HEK293 (cell line): Measurements from ENCODE around the gene KLHL15.
A peak's percentile ranks its signal among the peaks of the same experiment; 100 is the strongest.

Experiments
- AEBP2 ChIP-seq: fragments of 450-650 bp; formaldehyde crosslinking; IDR thresholded peaks from 2 replicates; pipeline ENCODE4 v1.5.1; 2016; ENCODE audit warnings: missing biosample characterization, missing genetic modification characterization, borderline replicate concordance
- GFI1B ChIP-seq: fragments of 450-650 bp; formaldehyde crosslinking; IDR thresholded peaks from 2 replicates; pipeline ENCODE4 v1.5.1; 2016; ENCODE audit warnings: missing biosample characterization, missing genetic modification characterization
- IKZF3 ChIP-seq: fragments of 450-650 bp; IDR thresholded peaks from 2 replicates; pipeline ENCODE4 v1.5.0; 2018; ENCODE audit warnings: missing biosample characterization, mild to moderate bottlenecking, missing genetic modification characterization, moderate library complexity
- KLF9 ChIP-seq: fragments of 450-650 bp; formaldehyde crosslinking; IDR thresholded peaks from 2 replicates; pipeline ENCODE4 v1.5.1; 2016; ENCODE audit warnings: missing biosample characterization, missing genetic modification characterization, low read depth
- OSR2 ChIP-seq: fragments of 450-650 bp; formaldehyde crosslinking; IDR thresholded peaks from 2 replicates; pipeline ENCODE4 v1.5.1; 2016; ENCODE audit warnings: missing biosample characterization, missing genetic modification characterization
- SCRT2 ChIP-seq: fragments of 450-650 bp; formaldehyde crosslinking; IDR thresholded peaks from 2 replicates; pipeline ENCODE4 v1.5.1; 2016; ENCODE audit warnings: missing biosample characterization, missing genetic modification characterization
- SP2 ChIP-seq: fragments of 450-650 bp; formaldehyde crosslinking; IDR thresholded peaks from 2 replicates; pipeline ENCODE4 v1.5.1; 2016; ENCODE audit warnings: missing biosample characterization, missing genetic modification characterization
- YY1 ChIP-seq: fragments of 450-650 bp; formaldehyde crosslinking; IDR thresholded peaks from 2 replicates; pipeline ENCODE4 v1.5.1; 2018; ENCODE audit warnings: missing biosample characterization, missing genetic modification characterization
- ZNF132 ChIP-seq: fragments of 450-650 bp; formaldehyde crosslinking; IDR thresholded peaks from 2 replicates; pipeline ENCODE4 v1.5.1; 2017; ENCODE audit warnings: missing biosample characterization, missing genetic modification characterization, borderline replicate concordance
- ZNF133 ChIP-seq: fragments of 450-650 bp; formaldehyde crosslinking; IDR thresholded peaks from 2 replicates; pipeline ENCODE4 v1.5.1; 2016; ENCODE audit warnings: missing biosample characterization, missing genetic modification characterization
- ZNF155 ChIP-seq: fragments of 450-650 bp; formaldehyde crosslinking; IDR thresholded peaks from 2 replicates; pipeline ENCODE4 v1.5.1; 2016; ENCODE audit warnings: missing biosample characterization, missing genetic modification characterization
- ZNF221 ChIP-seq: fragments of 450-650 bp; formaldehyde crosslinking; IDR thresholded peaks from 2 replicates; pipeline ENCODE4 v1.5.1; 2017; ENCODE audit warnings: missing biosample characterization, missing genetic modification characterization, borderline replicate concordance
- ZNF23 ChIP-seq: fragments of 450-650 bp; formaldehyde crosslinking; IDR thresholded peaks from 2 replicates; pipeline ENCODE4 v1.5.1; 2016; ENCODE audit warnings: missing biosample characterization, missing genetic modification characterization, borderline replicate concordance
- ZNF280D ChIP-seq: fragments of 450-650 bp; formaldehyde crosslinking; IDR thresholded peaks from 2 replicates; pipeline ENCODE4 v1.5.1; 2016; ENCODE audit warnings: missing biosample characterization, missing genetic modification characterization
- ZNF311 ChIP-seq: fragments of 450-650 bp; formaldehyde crosslinking; IDR thresholded peaks from 2 replicates; pipeline ENCODE4 v1.5.1; 2017; ENCODE audit warnings: missing biosample characterization, missing genetic modification characterization, borderline replicate concordance
- ZNF416 ChIP-seq: fragments of 450-650 bp; formaldehyde crosslinking; IDR thresholded peaks from 2 replicates; pipeline ENCODE4 v1.5.1; 2016; ENCODE audit warnings: missing biosample characterization, missing genetic modification characterization
- ZNF776 ChIP-seq: fragments of 450-650 bp; formaldehyde crosslinking; IDR thresholded peaks from 2 replicates; pipeline ENCODE4 v1.5.0; 2017; ENCODE audit warnings: missing biosample characterization, missing genetic modification characterization, borderline replicate concordance
- ZNF791 ChIP-seq: fragments of 450-650 bp; formaldehyde crosslinking; IDR thresholded peaks from 2 replicates; pipeline ENCODE4 v1.5.1; 2016; ENCODE audit warnings: missing biosample characterization, missing genetic modification characterization
- TF ChIP-seq, protein P1 (sequence below): fragments of 450-650 bp; formaldehyde crosslinking; IDR thresholded peaks from 2 replicates; pipeline ENCODE4 v1.5.1; 2016; ENCODE audit warnings: missing biosample characterization, missing genetic modification characterization
- TF ChIP-seq, protein P2 (sequence below): fragments of 450-650 bp; IDR thresholded peaks from 2 replicates; pipeline ENCODE4 v1.5.1; 2018; ENCODE audit warnings: missing biosample characterization, missing genetic modification characterization
- TF ChIP-seq, protein P3 (sequence below): fragments of 450-650 bp; formaldehyde crosslinking; IDR thresholded peaks from 2 replicates; pipeline ENCODE4 v1.5.1; 2016; ENCODE audit warnings: missing biosample characterization, missing genetic modification characterization
- TF ChIP-seq, protein P4 (sequence below): fragments of 450-650 bp; formaldehyde crosslinking; IDR thresholded peaks from 2 replicates; pipeline ENCODE4 v1.5.1; 2016; ENCODE audit warnings: missing biosample characterization, missing genetic modification characterization
- TF ChIP-seq, protein P5 (sequence below): fragments of 450-650 bp; formaldehyde crosslinking; conservative IDR thresholded peaks from 2 replicates; pipeline ENCODE4 v1.5.1; 2016; ENCODE audit warnings: low read depth, missing biosample characterization, missing genetic modification characterization

Gene KLHL15

GRCh38 chrX:23944234-23944633 is 82.8 kb downstream of the KLHL15 start (continued):
- no peak for TF ChIP-seq ZNF280D (tag by site-specific recombination)
- TF ChIP-seq ZNF132: no peak
- TF ChIP-seq, protein P1, sequence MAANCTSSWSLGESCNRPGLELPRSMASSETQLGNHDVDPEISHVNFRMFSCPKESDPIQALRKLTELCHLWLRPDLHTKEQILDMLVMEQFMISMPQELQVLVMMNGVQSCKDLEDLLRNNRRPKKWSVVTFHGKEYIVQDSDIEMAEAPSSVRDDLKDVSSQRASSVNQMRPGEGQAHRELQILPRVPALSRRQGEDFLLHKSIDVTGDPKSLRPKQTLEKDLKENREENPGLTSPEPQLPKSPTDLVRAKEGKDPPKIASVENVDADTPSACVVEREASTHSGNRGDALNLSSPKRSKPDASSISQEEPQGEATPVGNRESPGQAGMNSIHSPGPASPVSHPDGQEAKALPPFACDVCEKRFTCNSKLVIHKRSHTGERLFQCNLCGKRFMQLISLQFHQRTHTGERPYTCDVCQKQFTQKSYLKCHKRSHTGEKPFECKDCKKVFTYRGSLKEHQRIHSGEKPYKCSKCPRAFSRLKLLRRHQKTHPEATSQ: 0 out of 2 replicates have a peak, but pooled peaks have one; percentile 27
- no peak for TF ChIP-seq ZNF776 (tag by site-specific recombination)
- no peak for TF ChIP-seq ZNF311 (tag by site-specific recombination)
- TF ChIP-seq SP2: no peak; the same call in 1 of the 2 replicates
- no peak for TF ChIP-seq ZNF155 (tag by site-specific recombination)
- no peak for TF ChIP-seq AEBP2 (tag by site-specific recombination)
- TF ChIP-seq, protein P2, sequence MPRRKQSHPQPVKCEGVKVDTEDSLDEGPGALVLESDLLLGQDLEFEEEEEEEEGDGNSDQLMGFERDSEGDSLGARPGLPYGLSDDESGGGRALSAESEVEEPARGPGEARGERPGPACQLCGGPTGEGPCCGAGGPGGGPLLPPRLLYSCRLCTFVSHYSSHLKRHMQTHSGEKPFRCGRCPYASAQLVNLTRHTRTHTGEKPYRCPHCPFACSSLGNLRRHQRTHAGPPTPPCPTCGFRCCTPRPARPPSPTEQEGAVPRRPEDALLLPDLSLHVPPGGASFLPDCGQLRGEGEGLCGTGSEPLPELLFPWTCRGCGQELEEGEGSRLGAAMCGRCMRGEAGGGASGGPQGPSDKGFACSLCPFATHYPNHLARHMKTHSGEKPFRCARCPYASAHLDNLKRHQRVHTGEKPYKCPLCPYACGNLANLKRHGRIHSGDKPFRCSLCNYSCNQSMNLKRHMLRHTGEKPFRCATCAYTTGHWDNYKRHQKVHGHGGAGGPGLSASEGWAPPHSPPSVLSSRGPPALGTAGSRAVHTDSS: no peak
- no peak for TF ChIP-seq ZNF133
- TF ChIP-seq GFI1B (tag by site-specific recombination): peak; percentile 90
- TF ChIP-seq ZNF23 (tag by site-specific recombination): no peak
- TF ChIP-seq, protein P3, sequence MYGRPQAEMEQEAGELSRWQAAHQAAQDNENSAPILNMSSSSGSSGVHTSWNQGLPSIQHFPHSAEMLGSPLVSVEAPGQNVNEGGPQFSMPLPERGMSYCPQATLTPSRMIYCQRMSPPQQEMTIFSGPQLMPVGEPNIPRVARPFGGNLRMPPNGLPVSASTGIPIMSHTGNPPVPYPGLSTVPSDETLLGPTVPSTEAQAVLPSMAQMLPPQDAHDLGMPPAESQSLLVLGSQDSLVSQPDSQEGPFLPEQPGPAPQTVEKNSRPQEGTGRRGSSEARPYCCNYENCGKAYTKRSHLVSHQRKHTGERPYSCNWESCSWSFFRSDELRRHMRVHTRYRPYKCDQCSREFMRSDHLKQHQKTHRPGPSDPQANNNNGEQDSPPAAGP (tag by site-specific recombination): no peak
- no peak for TF ChIP-seq ZNF221 (tag by site-specific recombination)
- TF ChIP-seq OSR2 (tag by site-specific recombination): peak; percentile 93
- no peak for TF ChIP-seq ZNF416 (tag by site-specific recombination)
- TF ChIP-seq, protein P4, sequence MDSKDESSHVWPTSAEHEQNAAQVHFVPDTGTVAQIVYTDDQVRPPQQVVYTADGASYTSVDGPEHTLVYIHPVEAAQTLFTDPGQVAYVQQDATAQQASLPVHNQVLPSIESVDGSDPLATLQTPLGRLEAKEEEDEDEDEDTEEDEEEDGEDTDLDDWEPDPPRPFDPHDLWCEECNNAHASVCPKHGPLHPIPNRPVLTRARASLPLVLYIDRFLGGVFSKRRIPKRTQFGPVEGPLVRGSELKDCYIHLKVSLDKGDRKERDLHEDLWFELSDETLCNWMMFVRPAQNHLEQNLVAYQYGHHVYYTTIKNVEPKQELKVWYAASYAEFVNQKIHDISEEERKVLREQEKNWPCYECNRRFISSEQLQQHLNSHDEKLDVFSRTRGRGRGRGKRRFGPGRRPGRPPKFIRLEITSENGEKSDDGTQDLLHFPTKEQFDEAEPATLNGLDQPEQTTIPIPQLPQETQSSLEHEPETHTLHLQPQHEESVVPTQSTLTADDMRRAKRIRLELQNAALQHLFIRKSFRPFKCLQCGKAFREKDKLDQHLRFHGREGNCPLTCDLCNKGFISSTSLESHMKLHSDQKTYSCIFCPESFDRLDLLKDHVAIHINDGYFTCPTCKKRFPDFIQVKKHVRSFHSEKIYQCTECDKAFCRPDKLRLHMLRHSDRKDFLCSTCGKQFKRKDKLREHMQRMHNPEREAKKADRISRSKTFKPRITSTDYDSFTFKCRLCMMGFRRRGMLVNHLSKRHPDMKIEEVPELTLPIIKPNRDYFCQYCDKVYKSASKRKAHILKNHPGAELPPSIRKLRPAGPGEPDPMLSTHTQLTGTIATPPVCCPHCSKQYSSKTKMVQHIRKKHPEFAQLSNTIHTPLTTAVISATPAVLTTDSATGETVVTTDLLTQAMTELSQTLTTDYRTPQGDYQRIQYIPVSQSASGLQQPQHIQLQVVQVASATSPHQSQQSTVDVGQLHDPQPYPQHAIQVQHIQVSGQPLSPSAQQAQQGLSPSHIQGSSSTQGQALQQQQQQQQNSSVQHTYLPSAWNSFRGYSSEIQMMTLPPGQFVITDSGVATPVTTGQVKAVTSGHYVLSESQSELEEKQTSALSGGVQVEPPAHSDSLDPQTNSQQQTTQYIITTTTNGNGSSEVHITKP (tag by site-specific recombination): no peak
- no peak for TF ChIP-seq KLF9
- TF ChIP-seq, protein P5, sequence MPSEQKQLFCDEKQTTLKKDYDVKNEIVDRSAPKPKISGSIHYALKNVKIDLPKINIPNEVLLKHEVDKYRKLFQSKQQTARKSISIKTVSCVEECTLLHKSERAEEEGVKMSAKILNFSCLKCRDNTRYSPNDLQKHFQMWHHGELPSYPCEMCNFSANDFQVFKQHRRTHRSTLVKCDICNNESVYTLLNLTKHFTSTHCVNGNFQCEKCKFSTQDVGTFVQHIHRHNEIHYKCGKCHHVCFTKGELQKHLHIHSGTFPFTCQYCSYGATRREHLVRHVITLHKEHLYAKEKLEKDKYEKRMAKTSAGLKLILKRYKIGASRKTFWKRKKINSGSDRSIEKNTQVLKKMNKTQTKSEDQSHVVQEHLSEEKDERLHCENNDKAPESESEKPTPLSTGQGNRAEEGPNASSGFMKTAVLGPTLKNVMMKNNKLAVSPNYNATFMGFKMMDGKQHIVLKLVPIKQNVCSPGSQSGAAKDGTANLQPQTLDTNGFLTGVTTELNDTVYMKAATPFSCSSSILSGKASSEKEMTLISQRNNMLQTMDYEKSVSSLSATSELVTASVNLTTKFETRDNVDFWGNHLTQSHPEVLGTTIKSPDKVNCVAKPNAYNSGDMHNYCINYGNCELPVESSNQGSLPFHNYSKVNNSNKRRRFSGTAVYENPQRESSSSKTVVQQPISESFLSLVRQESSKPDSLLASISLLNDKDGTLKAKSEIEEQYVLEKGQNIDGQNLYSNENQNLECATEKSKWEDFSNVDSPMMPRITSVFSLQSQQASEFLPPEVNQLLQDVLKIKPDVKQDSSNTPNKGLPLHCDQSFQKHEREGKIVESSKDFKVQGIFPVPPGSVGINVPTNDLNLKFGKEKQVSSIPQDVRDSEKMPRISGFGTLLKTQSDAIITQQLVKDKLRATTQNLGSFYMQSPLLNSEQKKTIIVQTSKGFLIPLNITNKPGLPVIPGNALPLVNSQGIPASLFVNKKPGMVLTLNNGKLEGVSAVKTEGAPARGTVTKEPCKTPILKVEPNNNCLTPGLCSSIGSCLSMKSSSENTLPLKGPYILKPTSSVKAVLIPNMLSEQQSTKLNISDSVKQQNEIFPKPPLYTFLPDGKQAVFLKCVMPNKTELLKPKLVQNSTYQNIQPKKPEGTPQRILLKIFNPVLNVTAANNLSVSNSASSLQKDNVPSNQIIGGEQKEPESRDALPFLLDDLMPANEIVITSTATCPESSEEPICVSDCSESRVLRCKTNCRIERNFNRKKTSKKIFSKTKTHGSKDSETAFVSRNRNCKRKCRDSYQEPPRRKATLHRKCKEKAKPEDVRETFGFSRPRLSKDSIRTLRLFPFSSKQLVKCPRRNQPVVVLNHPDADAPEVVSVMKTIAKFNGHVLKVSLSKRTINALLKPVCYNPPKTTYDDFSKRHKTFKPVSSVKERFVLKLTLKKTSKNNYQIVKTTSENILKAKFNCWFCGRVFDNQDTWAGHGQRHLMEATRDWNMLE (tag by site-specific recombination): no peak
- no peak for TF ChIP-seq SCRT2 (tag by site-specific recombination)
- no peak for TF ChIP-seq YY1 (tag by site-specific recombination)
- TF ChIP-seq ZNF791 (tag by site-specific recombination): no peak
- peak; percentile 66 for TF ChIP-seq IKZF3 (tag by site-specific recombination)
